OCI-LY7 (cell line): Measurements from ENCODE around the gene TBC1D24. TPM values are rescaled to one million over a fixed set of nuclear protein-coding genes. Genes with fewer than 3 reads are reported as not detected.
A peak's percentile ranks its signal among the peaks of the same experiment; 100 is the strongest.

ENCODE experiments used
- BruUV-seq: library from RNA; stranded (reverse); fragments of 400-500 nt; replicated peaks from 2 replicates; lab custom pipeline; 2021; lab: Mats Ljungman, UMichigan
- CTCF ChIA-PET: fragments of 300-600 bp; sonication (Branson Sonifier 250); formaldehyde crosslinking; loops from one replicate; lab custom pipeline; 2022; ENCODE audit warnings: antibody characterized with exemption; ENCODE audit not compliant: unreplicated experiment; lab: Charles Lee
- POLR2A ChIA-PET: fragments of 300-600 bp; sonication (Branson Sonifier 250); formaldehyde crosslinking; loops from one replicate; lab custom pipeline; 2022; ENCODE audit warnings: antibody characterized with exemption; lab: Charles Lee
- DNase-seq: peaks from one replicate; pipeline ENCODE4 v3.0.0-alpha.2; 2015; ENCODE audit warnings: low spot score
- H2AFZ ChIP-seq: fragments of 200-600 bp; sonication (generic), shearing (Covaris generic); 2 replicates; pipeline ENCODE4 v1.6.1; 2014; ENCODE audit warnings: mild to moderate bottlenecking, antibody characterized with exemption, low read length, moderate library complexity
- H3K27ac ChIP-seq: fragments of 200-600 bp; sonication (generic); 2 replicates; pipeline ENCODE4 v1.5.1; 2014; ENCODE audit warnings: mixed run types, low read depth, mild to moderate bottlenecking, moderate library complexity, low read length, inconsistent platforms; ENCODE audit not compliant: poor library complexity, severe bottlenecking
- H3K36me3 ChIP-seq: fragments of 200-600 bp; sonication (generic); 2 replicates; pipeline ENCODE4 v1.6.1; 2014; ENCODE audit warnings: mild to moderate bottlenecking, antibody characterized with exemption, low read length, moderate library complexity, mixed read lengths; ENCODE audit not compliant: insufficient read depth
- H3K4me1 ChIP-seq: fragments of 200-600 bp; sonication (generic); 2 replicates; pipeline ENCODE4 v1.5.1; 2014; ENCODE audit warnings: mild to moderate bottlenecking, low read length; ENCODE audit not compliant: insufficient read depth, poor library complexity, severe bottlenecking
- H3K4me2 ChIP-seq: fragments of 200-600 bp; sonication (generic); 2 replicates; pipeline ENCODE4 v1.6.1; 2014; ENCODE audit warnings: mild to moderate bottlenecking, low read length
- H3K4me3 ChIP-seq: fragments of 200-600 bp; sonication (generic); 2 replicates; pipeline ENCODE4 v1.5.1; 2014; ENCODE audit warnings: mild to moderate bottlenecking, low read depth, low read length; ENCODE audit not compliant: poor library complexity, severe bottlenecking
- H3K79me2 ChIP-seq: fragments of 200-600 bp; sonication (generic); 2 replicates; pipeline ENCODE4 v1.6.1; 2016; ENCODE audit warnings: low read depth, mild to moderate bottlenecking, low read length, moderate library complexity, mixed read lengths; ENCODE audit not compliant: insufficient read depth
- H3K9me2 ChIP-seq: fragments of 200-600 bp; sonication (generic); 2 replicates; pipeline ENCODE4 v1.6.1; 2016; ENCODE audit warnings: mild to moderate bottlenecking, low read length, mixed read lengths; ENCODE audit not compliant: insufficient read depth
- H3K9me3 ChIP-seq: fragments of 200-600 bp; sonication (generic); 2 replicates; pipeline ENCODE4 v1.6.1; 2014; ENCODE audit warnings: mild to moderate bottlenecking, mixed run types, low read length, mixed read lengths
- H4K20me1 ChIP-seq: fragments of 200-600 bp; sonication (generic); 2 replicates; pipeline ENCODE4 v1.6.1; 2014; ENCODE audit warnings: mild to moderate bottlenecking, antibody characterized with exemption, low read length, moderate library complexity, mixed read lengths; ENCODE audit not compliant: insufficient read depth
- CTCF ChIP-seq: fragments of 200-600 bp; sonication (generic); conservative IDR thresholded peaks from 2 replicates; pipeline ENCODE4 v1.5.1; 2014; ENCODE audit warnings: mild to moderate bottlenecking, antibody characterized with exemption, low read length, moderate library complexity, mixed read lengths
- EZH2phosphoT487 ChIP-seq: fragments of 200-600 bp; sonication (generic); IDR thresholded peaks from 2 replicates; pipeline ENCODE4 v1.6.1; 2018; ENCODE audit warnings: low read depth, borderline replicate concordance, mild to moderate bottlenecking, mixed run types, antibody characterized with exemption, low read length, moderate library complexity, mixed read lengths
- intact Hi-C: fragments of 100-400 bp; cut with micrococcal nuclease; formaldehyde crosslinking; loops from one replicate; pipeline ENCODE4 v1.10.0; 2022; ENCODE audit not compliant: unreplicated experiment
- total RNA-seq, 2 experiments: library from RNA; depleted of rRNA in 1 of 2; stranded (reverse); fragments of >200 nt in 1 of 2; shearing (Covaris generic) in 1 of 2; gene quantifications; 2 replicates each; pipeline ENCODE4 v1.2.3, GENCODE V29; 2014 to 2022

TBC1D24 gene
- total RNA-seq, 2 experiments from 2014 or later, result 23.4 to 34.7 TPM

GRCh38 chr16:2468725-2469398 is 6.1 kb upstream of the TBC1D24 start:
- Histone ChIP-seq H3K9me2 (no peaks in the 10 kb centered on the region), H3K4me3 (peak overlapping the region; percentile 64), H3K4me2 (peak overlapping the region; percentile 91), H3K79me2 (no peaks in the 10 kb centered on the region), H2AFZ (no peak overlapping the region), H4K20me1 (no peaks in the 10 kb centered on the region), H3K4me1 (peaks cover 78% of the 10 kb centered on the region), H3K9me3 (no peaks in the 10 kb centered on the region), H3K27ac (peak overlapping the region; percentile 89), H3K36me3 (peaks cover 12% of the 10 kb centered on the region; the same call in 1 of the 2 replicates)
- BruUV-seq, result no TSS peak
- peak; percentile 99 for DNase-seq
- TF ChIP-seq EZH2phosphoT487 (no peak), CTCF (no peak)
- ChIA-PET POLR2A (interaction anchor here (0.6 to 1.0 kb wide), 7 partner anchors 10 to 1055 kb away, joined by 3 to 7 read pairs (median 3); partner anchors contain the start of gene CCNF), CTCF (interaction anchor here (0.5 to 1.1 kb wide), 2 partner anchors 9 to 676 kb away, joined by 3 to 4 read pairs; partner anchors contain the start of gene TEDC2)
- intact Hi-C loops, result loop anchor here (2.0 to 5.0 kb wide), 2 partner anchors 37 to 64 kb away; no protein-coding TSS in a partner anchor

GRCh38 chr16:2469399-2470233 is 5.3 kb upstream of the TBC1D24 start:
- H2AFZ ChIP-seq, result no peak overlapping the region
- CTCF ChIA-PET, result interaction anchor here (0.5 to 1.1 kb wide), 2 partner anchors 10 to 675 kb away, joined by 3 to 4 read pairs; partner anchors contain the start of gene TEDC2
- peak overlapping the region; percentile 91 for H3K4me2 ChIP-seq
- peaks cover 78% of the 10 kb centered on the region for H3K4me1 ChIP-seq
- peaks cover 3% of the 10 kb centered on the region; the same call in 1 of the 2 replicates for H3K79me2 ChIP-seq
- peak; percentile 55 for DNase-seq
- no TSS peak for BruUV-seq
- peak overlapping the region; percentile 60 for H3K4me3 ChIP-seq
- no peaks in the 10 kb centered on the region for H4K20me1 ChIP-seq
- TF ChIP-seq CTCF, result no peak
- no peak for TF ChIP-seq EZH2phosphoT487
- H3K27ac ChIP-seq, result peak overlapping the region; percentile 89
- peaks cover 4% of the 10 kb centered on the region; the same call in 1 of the 2 replicates for H3K36me3 ChIP-seq
- H3K9me2 ChIP-seq, result no peaks in the 10 kb centered on the region
- intact Hi-C loops, result loop anchor here (2.0 to 5.0 kb wide), 2 partner anchors 37 to 63 kb away; no protein-coding TSS in a partner anchor
- H3K9me3 ChIP-seq, result no peaks in the 10 kb centered on the region
- POLR2A ChIA-PET, result interaction anchor here (0.7 to 1.9 kb wide), 3 partner anchors 10 to 32 kb away, joined by 3 to 11 read pairs (median 3); partner anchors contain the start of gene TEDC2
